ENCODE measurements around the gene RNF212. TPM values are rescaled to one million over a fixed set of nuclear protein-coding genes. Genes with fewer than 3 reads are reported as not detected.

Gene RNF212
- total RNA-seq, 4 donors from 2014 or later, result 0.77 to 13.5 (median 5.2) TPM

DNA sequence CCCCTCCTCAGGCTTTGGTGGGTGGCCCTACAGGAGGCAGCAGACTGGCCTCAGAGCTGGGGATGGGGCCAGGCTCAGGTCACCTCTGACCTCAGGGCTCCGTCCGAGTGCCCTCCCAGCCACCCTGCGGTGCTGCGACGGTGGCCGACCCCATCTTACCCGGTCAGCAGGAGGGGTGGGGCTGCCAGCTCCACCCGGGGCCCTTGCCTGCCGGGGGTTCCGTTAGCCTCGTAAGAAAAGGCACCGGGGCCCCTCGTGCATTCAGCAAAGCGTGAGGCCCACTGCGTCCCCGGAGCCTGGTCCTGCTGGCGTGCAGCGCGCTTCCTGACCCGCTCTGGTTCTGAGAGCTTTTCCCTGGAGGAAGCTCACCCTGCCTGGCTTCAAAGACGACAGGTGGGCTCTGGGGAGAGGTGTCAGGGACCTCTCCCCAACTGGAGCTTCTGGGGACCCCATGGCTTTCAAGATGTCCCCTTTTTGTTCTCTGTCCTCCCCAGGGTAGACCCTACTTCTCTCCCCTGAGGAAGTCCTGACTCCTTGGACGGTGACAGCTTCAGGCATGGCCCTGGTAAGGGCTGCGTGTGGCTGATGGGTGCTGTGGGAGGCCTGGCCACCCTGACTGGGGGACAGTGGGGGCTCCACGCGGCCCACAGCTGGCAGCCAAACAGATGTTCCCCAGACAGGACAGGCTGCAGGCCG is 86.0 kb downstream of the RNF212 start:
- TF ChIP-seq, protein P1, sequence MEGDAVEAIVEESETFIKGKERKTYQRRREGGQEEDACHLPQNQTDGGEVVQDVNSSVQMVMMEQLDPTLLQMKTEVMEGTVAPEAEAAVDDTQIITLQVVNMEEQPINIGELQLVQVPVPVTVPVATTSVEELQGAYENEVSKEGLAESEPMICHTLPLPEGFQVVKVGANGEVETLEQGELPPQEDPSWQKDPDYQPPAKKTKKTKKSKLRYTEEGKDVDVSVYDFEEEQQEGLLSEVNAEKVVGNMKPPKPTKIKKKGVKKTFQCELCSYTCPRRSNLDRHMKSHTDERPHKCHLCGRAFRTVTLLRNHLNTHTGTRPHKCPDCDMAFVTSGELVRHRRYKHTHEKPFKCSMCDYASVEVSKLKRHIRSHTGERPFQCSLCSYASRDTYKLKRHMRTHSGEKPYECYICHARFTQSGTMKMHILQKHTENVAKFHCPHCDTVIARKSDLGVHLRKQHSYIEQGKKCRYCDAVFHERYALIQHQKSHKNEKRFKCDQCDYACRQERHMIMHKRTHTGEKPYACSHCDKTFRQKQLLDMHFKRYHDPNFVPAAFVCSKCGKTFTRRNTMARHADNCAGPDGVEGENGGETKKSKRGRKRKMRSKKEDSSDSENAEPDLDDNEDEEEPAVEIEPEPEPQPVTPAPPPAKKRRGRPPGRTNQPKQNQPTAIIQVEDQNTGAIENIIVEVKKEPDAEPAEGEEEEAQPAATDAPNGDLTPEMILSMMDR (IDR thresholded peaks at IDR 0.05), result no peak
- TF ChIP-seq POLR2A (IDR thresholded peaks at IDR 0.05), result no peak
- H3K27ac ChIP-seq, result no peak overlapping the region
- H3K4me3 ChIP-seq, result no peak overlapping the region
- H3K36me3 ChIP-seq, result no peaks in the 10 kb centered on the region
- peaks cover 0 to 23% of the 10 kb centered on the region in 2 donors for H3K27me3 ChIP-seq
- H3K9me3 ChIP-seq, result no peaks in the 10 kb centered on the region
- H3K4me1 ChIP-seq, result no peaks in the 10 kb centered on the region
- intact Hi-C loops (cut with DNase I; ENCODE audit: low total_unique reads), result no loop called here
- DNase-seq, result no peak

DNA sequence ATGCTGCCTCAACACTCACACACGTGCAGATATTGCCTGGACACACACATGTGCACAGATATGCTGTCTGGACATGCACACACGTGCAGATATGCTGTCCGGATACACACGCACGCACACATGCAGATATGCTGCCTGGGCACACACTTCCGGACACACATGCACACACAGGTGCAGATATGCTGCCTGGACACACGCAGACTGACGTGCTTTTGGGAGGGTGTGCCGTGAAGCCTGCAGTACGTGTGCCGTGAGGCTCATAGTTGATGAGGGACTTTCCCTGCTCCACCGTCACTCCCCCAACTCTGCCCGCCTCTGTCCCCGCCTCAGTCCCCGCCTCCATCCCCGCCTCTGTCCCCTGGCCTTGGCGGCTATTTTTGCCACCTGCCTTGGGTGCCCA is 87.2 kb downstream of the RNF212 start:
- no peaks in the 10 kb centered on the region for H3K4me1 ChIP-seq
- no peaks in the 10 kb centered on the region for H3K36me3 ChIP-seq
- H3K27ac ChIP-seq, result no peak overlapping the region
- TF ChIP-seq, protein P1 (IDR thresholded peaks at IDR 0.05), result no peak
- no peak for TF ChIP-seq POLR2A (IDR thresholded peaks at IDR 0.05)
- intact Hi-C loops (cut with DNase I; ENCODE audit: low total_unique reads), result no loop called here
- peaks cover 0 to 18% of the 10 kb centered on the region in 2 donors for H3K27me3 ChIP-seq
- no peak for DNase-seq
- H3K4me3 ChIP-seq, result no peak overlapping the region
- no peaks in the 10 kb centered on the region for H3K9me3 ChIP-seq

DNA sequence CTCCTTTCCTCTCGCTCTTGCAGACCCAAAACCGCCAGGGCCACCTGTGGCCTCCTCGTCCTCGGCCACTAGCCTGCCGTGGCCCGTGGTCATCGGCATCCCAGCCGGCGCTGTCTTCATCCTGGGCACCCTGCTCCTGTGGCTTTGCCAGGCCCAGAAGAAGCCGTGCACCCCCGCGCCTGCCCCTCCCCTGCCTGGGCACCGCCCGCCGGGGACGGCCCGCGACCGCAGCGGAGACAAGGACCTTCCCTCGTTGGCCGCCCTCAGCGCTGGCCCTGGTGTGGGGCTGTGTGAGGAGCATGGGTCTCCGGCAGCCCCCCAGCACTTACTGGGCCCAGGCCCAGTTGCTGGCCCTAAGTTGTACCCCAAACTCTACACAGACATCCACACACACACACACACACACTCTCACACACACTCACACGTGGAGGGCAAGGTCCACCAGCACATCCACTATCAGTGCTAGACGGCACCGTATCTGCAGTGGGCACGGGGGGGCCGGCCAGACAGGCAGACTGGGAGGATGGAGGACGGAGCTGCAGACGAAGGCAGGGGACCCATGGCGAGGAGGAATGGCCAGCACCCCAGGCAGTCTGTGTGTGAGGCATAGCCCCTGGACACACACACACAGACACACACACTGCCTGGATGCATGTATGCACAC is 88.3 kb downstream of the RNF212 start:
- Histone ChIP-seq H3K4me3 (no peak overlapping the region), H3K27ac (no peak overlapping the region), H3K27me3 (peaks cover 0 to 7% of the 10 kb centered on the region in 2 donors), H3K36me3 (no peaks in the 10 kb centered on the region), H3K9me3 (no peaks in the 10 kb centered on the region), H3K4me1 (no peaks in the 10 kb centered on the region)
- TF ChIP-seq POLR2A (IDR thresholded peaks at IDR 0.05), result no peak
- TF ChIP-seq, protein P1 (IDR thresholded peaks at IDR 0.05), result no peak
- DNase-seq, result no peak
- intact Hi-C loops (cut with DNase I; ENCODE audit: low total_unique reads), result no loop called here

DNA sequence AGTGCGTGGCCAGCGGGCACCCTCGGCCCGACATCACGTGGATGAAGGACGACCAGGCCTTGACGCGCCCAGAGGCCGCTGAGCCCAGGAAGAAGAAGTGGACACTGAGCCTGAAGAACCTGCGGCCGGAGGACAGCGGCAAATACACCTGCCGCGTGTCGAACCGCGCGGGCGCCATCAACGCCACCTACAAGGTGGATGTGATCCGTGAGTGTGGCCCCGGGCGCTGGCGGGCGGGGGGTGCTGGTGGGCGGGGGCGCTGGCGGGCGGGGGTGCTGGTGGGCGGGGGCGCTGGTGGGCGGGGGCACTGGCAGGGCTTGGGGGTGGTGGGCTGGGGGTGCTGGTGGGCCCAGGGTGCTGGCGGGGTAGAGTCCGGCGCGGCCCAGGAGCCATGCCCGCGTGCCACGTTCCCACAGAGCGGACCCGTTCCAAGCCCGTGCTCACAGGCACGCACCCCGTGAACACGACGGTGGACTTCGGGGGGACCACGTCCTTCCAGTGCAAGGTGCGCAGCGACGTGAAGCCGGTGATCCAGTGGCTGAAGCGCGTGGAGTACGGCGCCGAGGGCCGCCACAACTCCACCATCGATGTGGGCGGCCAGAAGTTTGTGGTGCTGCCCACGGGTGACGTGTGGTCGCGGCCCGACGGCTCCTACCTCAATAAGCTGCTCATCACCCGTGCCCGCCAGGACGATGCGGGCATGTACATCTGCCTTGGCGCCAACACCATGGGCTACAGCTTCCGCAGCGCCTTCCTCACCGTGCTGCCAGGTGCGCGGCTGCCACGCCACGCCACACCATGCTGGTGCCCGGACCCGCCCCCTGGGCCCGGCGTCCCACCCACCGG is 89.2 kb downstream of the RNF212 start:
- no peaks in the 10 kb centered on the region for H3K9me3 ChIP-seq
- no peaks in the 10 kb centered on the region for H3K36me3 ChIP-seq
- intact Hi-C loops (cut with DNase I; ENCODE audit: low total_unique reads), result no loop called here
- no peak for DNase-seq
- H3K4me1 ChIP-seq, result no peaks in the 10 kb centered on the region
- TF ChIP-seq POLR2A (IDR thresholded peaks at IDR 0.05), result no peak
- TF ChIP-seq, protein P1 (IDR thresholded peaks at IDR 0.05), result no peak
- no peak overlapping the region for H3K4me3 ChIP-seq
- no peak overlapping the region for H3K27ac ChIP-seq
- no peaks in the 10 kb centered on the region for H3K27me3 ChIP-seq

Data from uterus (tissue), 4 donors.